NB4 (cell line): ENCODE measurements around the gene FAM120A.

Experiments
- CTCF ChIP-seq: IDR thresholded peaks from one replicate; pipeline ENCODE4 v1.5.1; 2012; ENCODE audit warnings: low read depth, low read length
- POLR2A ChIP-seq: IDR thresholded peaks from 2 replicates; pipeline ENCODE4 v1.6.1; 2011; ENCODE audit warnings: mild to moderate bottlenecking; ENCODE audit not compliant: insufficient read length; ENCODE audit errors: extremely low read depth

DNA sequence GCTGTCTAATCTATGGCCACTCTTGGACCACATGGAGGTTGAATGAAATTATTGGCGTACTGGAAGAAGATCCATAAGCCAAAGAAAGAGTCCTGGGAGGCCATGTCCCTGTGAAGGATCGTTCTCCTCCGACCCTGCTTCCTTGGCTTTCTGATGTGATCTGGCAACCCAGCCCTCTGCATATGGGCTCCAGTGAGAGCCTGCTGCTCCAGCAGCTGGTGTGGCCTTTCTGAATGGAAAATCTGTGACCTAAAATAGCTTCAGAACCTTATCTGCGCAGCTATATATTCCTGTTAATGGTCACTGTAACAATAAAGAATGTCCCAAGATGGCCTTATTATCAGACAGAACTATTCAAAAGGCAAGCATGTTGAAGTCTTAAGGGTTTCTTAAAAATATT lies 84.7 kb downstream of the FAM120A start:
- TF ChIP-seq CTCF: no peak
- TF ChIP-seq POLR2A: no peak
